ENCODE measurements around the gene GNE.
"Not testable (repeated sequence)": the region's sequence is repeated elsewhere in the genome, so short reads cannot be mapped to it uniquely, and the experiment has no call there.

GNE gene

DNA sequence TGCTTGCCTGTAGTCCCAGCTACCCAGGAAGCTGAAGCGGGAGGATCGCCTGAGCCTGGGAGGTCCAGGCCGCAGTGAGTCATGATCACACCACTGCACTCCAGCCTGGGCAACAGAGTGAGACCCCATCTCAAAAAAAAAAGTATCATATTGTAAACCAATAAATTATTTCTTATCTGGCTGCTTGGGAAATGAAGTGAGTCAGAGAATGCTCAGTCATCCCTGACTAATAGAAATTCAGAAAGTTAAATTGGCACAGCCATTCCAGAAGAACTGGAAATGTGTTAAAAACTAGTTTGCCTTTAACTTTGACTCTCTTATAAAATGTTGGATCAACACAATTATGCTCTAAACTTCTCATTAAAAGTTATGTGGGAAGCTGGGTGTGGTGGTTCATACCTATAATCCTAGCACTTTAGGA is 9.8 kb upstream of the GNE start:
- DNase-seq: no peak

DNA sequence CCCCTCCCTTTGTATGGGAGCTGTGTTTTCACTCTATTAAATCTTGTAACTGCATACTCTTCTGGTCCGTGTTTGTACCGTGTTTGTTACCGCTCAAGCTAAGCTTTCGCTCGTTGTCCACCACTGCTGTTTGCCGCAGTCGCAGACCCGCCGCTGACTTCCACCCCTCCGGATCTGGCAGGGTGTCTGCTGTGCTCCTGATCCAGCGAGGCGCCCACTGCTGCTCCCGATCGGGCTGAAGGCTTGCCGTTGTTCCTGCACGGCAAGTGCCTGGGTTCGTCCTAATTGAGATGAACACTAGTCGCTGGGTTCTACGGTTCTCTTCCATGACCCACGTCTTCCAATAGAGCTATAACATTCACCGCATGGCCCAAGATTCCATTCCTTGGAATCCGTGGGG is 6.6 kb upstream of the GNE start:
- DNase-seq: no peak

DNA sequence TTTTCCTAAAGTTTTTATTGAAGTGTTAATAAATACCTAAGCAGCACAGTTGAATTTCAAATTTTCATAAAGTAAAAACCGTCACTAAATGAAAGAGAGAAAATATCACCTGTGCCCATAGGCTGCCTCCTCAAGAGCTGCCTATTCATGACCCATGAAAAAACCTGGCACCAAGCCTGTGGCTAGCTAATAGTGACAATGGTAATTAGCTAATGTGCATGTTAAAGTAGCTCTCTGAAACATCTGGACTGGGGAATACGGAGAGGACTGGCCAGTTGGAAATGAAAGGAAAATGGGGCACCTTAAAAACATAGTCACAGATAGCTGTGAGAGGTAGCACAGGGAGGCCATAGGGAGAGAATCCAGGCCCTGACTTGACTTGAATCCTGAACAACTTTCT is 5.4 kb upstream of the GNE start:
- DNase-seq: no peak

DNA sequence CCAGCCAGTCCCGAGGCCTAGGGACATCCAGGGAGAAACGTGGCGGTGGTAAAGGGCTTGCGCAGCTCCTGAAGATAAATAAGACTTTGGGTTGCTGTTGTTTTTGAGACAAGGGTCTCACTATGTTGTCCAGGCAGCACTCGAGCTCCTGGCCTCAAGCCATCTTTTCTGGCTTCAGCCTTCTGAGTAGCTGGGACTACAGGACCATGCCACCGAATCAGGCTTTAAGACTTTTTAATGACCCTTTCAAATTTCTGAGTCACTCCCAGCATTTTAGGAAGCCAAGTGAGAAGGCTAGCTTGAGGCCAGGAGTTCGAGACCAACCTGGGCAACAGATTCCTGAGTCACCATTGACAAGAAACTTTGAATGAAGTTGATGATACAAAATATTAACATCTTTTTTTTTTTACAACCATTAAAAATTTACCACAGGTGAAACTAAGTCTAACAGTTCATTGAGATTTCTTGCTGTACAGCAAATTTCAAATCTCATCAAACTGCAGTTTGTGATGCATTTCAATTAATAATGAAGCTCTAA is 817 bp upstream of the GNE start:
- no peak for DNase-seq

DNA sequence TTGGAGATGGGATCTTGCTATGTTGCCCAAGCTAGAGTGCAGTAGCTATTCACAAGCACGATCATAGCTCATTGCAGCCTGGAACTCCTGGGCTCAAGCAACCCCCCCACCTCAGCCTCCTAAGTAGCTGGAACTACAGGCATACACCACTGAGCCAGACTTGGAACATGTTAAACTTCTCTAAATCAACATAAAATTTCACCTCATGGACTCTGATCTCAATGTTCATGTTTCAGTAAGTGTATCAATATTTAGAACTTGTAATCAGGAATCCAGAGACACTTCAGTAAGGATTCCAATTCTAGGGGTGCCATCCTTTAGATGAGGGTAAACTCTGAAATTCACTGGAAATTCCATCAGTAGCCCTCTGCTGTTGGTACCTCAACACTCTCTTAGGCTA is 6.8 kb downstream of the GNE start:
- no peak for DNase-seq

DNA sequence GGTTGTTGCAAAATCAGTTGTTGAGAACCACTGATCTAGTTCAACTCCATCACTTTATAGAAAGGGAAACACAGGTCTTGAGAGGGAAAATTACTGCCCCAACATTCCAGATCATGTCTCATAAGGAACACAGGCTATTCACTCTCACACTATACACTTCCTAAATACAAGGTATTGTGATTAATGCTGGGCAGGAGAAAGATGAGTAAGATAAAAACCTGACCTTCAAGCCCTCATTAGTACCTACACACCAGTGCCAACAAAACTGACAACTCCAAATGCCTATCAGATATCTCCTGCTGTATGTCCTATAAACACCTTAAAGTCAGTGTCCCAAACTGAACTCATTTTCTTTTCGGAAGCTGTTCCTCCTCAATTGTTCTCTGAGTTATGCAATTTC is 8.2 kb downstream of the GNE start:
- no peak for DNase-seq

DNA sequence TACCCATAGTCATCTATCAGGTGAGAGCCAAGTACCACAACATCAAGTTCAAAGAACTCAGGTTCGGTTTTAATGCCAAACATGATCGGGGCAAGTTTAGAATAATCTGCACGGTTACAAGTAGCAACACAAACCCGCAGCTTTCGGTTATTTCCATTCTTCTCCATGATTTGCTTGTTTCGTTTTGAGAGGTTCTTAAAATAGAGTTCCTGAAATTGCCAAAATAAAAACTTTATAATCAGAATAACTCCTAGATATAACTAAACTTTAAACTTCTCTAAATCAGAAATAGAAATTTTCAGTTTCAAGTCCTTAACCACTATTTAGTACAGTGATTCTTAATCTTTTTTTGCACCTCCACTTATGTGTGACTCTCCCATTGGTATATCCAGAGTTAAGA is 9.1 kb downstream of the GNE start:
- no peak for DNase-seq

DNA sequence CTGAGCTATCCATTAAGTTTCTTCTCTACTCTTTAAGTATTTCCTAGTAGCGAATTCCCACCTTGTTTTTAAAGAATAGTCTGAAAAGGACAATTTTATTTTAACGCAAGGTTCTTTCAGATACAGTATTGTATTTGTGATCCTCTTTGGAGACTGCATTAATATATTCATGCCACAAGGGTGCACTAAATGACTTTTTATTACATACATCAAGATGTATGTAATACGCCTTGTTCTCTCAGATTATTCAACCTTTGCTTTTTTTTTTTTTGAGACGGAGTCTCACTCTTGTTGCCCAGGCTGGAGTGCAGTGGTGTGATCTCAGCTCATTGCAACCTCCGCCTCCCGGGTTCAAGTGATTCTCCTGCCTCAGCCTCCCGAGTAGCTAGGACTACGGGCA is 10.2 kb downstream of the GNE start:
- peak in 1 of 2 donors; percentile 56 for DNase-seq

DNA sequence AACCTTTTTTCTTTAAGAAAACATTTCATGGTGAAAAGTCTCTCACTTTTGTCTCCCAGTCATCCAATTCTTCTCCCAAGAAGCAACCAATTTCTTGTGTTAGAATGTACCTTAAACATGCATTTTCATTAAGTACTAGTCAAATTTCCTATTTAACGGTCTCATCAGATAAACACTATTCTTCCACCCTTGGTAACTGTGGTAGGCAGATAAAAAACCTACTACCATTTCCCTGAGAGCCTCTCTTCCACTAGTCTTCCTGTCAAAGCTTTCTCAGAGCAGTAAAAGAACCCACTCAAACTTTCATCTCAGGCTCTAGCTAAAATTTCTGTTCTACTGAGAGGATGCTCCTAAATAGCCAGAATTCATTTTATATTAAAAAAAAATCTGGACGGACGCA is 10.9 kb downstream of the GNE start:
- DNase-seq: no peak

DNA sequence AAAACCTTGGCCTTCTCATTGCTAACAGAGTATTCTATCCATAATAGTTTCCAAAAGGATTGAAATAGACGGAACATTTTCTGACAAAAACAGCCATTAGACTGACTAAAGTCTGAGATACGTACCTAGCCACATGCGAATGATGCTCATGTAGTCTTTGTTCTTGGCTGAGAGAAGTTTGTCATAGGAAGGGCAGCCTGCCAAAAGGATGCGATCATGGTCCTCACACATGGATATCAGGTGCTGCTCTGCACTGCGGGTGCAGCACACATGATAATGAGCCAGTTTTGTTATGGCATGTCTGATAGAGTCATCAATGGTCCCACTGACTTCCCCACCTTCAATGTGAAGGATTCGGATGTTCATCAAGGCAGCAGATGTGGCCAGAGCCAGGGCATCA is 12.3 kb downstream of the GNE start:
- DNase-seq: no peak

DNA sequence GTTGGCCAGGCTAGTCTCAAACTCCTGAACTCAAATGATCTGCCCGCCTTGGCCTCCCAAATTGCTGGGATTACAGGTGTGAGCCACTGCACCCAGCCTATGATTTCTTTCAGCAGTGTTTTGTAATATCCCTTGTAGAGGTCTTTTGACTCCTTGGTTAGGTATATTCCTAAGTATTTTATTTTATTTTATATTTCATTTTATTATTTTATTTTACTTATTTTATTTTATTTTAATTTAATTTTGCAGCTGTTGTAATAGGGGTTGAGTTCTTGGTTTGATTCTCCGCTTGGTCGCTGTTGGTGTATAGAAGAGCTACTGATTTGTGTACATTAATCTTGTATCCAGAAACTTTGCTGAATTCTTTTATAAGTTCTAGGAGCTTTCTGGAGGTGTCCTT is 18.6 kb downstream of the GNE start:
- not testable (repeated sequence) for DNase-seq

DNA sequence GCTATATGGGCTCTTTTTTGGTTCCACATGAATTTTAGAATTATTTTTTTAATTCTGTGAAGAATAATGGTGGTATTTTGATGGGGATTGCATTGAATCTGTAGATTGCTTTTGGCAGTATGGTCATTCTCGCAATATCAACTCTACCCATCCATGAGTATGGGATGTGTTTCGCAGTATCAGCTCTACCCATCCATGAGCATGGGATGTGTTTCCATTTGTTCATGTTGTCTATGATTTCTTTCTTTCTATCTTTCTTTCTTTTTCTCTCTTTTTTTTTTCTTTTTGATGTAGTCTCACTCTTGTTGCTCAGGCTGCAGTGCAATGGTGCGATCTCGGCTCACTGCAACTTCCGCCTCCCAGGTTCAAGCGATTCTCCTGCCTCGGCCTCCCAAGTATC is 19.0 kb downstream of the GNE start:
- not testable (repeated sequence) for DNase-seq

DNA sequence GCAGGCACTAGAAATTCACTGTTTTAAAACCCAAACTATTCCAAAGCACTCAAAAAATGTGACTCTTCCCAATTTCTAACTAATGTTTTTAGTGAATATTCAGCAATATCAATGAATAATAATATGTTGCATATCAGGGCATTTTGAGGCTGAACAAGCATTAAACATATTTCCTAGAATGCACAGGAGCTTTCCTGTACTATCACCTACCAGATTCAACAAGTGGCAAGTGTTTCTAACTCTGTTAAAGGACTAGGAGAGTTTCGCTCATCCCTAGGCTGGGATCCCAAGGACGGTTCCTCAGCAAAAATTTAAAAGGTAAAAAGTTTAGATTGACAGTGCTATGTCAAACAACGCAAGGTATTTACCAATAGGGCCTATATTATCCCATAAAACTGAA is 21.0 kb downstream of the GNE start:
- DNase-seq: no peak

DNA sequence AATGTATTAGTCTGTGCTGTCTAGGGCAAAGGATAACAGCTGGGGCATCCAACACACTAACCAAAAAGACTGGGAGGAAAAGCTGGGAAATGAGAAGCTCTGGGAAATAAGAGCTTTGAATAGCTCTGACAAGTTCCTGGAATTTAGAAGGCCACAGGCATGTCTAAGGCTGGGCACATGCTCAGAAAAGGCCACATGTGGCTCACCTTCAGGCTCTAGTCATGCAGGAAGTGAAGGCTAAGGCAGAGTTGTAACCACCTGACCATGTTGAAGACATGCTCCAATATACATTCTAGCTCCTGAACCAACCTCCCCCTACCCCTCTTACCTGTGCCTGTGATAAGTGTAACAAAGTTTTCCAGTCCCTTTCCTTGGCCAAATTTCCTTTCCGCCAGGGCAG is 35.8 kb downstream of the GNE start:
- no peak for DNase-seq

DNA sequence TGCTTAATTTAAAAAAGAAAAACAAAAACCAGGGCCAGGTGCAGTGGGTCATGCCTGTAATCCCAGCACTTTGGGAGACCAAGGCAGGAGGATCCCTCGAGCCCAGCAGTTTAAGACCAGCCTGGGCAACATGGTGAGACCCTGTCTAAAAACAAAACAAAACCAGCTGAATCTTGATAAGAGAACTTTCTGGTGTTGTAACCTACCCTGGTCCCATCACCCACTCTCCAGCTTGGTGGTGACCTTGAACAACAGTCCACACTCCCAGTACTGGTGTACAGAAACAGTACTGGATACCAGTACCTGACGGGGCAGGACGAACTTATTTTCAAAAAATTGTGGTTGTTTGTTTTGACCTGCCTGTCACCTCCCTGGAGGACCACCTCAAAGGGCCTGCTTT is 36.6 kb downstream of the GNE start:
- no peak for DNase-seq

DNA sequence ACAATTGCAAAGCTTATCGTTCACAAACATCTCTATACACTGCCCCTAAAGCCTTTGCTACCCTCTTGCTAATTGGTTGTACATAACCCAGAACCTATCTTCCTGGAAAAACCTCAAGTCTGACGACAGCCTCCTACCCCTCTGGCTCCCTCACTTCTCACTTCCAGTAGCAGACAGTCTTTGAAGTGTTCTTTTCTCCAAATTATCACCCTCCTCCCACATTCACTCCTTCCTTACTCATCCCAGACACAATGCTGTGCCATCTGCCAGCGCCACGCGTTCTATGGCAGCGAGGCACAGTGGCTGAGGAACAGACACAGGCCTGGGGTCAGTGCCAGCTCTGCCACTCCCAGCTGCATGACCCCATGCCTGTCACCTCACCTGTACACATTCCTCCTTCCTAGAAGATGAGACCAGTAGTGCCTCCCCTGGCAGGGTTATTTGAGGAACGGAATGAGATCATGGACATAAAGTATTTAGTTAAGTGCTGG is 39.8 kb downstream of the GNE start:
- DNase-seq: no peak

DNA sequence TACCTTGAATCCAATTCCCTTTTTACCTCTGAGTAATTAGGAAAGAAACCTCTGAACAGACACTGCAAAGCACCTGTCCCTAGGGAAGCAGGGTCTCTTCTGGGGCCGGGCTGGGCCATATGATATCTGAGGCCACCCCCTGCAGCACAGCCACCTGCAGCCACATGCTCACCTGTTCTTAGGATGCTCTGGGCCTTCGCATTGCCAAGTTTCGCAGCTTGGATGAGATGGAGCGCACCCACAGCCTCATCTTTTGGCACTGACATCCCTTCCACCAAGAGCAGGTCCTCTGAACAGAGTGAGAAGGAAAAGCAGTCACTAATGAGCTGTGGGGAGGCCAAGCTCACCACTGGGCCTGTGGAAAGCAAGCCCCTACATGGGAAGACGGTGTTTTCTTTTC is 40.2 kb downstream of the GNE start:
- no peak for DNase-seq

DNA sequence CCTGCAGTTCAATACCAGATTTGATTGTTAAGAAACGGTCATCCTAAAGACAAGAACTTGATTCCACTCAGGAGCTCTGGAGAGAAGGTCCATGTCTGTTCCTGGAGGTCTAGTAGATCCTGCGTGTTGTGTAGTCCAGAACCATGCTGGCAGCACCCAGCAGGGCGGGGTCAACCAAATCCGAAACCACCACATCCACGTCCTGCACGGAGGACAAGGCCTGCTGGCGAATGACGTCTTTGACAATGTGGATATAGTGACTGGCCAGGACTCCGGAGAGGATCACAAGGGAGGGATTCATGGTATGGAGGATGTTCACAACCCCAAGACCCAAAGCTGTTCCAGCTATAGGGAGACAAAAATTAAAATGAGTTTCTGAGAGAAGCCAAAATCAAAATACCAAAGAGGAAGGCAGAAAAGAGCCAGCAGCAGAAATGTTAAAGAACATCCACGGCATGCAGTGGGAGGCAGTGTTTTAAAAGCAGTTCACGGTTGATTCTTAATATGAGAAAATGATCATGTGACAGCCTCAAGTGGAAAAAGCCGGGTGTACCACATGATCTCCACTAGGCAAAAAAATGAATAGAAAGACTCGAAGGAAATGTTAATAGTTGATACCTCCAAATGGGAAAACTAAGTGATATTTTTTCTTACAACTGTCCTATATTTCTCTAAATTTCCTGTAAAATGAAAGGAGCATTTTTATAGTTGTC is 40.8 kb downstream of the GNE start:
- DNase-seq: no peak

DNA sequence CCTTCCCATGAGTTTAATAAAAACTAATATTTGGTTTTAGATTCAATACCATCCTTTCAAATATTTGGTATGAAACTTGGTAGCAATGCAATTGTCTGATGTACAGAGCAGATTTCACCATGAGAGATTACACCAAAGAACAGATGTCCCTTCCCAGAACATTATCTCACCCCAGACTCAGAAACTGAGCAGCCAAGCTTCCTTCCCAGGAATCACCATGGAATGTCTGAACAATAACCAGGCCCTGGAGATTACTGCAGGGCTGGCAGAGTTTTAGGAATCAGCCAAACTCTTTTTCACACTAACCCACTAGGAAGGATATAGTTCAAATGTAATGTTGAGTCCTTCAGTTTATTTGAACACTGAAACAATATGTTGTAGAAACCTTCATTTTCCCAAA is 43.7 kb downstream of the GNE start:
- no peak for DNase-seq

DNA sequence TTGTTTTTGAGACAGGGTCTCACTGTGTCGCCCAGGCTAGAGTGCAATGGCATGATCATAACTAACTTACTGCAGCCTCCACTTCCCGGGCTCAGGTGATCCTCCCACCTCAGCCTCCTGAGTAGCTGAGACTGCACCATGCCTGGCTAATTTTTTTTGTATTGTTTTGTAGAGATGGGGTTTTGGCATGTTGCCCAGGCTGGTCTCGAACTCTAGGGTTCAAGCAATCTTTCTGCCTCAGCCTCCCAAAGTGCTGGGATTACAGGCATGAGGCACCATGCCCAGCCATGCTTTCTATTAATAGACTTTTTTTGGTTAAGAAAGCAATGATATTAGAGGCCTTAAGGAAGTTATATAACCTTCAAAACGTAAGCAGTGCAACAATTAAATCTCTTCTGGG is 44.3 kb downstream of the GNE start:
- DNase-seq: no peak

DNA sequence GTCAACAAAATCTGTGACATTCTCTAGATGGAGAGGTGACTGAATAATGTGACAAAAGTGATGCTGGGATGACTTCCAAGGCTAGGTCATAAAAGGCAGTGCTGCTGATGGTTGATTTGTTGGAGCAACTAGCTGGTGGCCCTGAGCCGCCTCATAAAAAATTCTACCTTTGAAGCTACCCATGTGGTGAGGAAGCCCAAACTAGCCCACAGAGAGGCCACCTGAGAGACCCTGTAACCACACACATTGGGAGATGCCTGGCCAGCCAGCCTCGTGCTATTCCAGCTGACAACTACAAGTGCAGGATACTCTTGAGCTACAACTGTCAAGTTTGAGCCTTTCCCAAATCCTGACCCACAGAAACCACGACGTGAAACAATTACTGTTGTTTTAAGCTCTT is 44.9 kb downstream of the GNE start:
- DNase-seq: no peak

DNA sequence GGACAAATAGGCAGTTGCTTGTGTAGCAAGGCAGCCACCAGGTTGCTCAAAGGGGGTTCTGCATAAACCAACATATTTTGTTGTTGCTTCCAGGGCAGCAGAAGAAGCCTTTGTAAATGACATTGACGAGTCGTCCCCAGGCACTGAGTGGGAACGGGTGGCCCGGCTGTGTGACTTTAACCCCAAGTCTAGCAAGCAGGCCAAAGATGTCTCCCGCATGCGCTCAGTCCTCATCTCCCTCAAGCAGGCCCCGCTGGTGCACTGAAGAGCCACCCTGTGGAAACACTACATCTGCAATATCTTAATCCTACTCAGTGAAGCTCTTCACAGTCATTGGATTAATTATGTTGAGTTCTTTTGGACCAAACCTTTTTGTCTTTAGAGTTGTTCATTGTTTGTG is 46.7 kb downstream of the GNE start:
- DNase-seq: no peak

DNA sequence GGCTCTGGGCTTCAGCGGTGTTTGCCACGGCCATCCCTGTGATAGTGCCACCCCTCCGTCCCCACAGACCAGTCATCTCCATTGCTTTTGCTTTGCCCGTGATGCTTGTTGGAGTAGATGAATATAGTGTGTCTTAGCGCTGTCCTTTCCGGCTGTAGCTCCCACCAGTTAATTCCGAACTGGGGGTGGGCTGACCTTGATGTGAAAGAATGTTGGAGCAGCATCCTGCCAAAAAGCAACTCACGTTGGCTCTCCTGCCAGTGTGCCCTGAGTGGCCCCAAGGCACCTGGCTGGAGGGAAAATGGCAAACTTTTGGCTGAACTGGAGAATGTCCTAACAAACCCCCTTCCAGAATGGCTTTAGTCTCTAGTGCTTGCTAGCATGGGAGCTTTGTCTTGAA is 47.5 kb downstream of the GNE start:
- no peak for DNase-seq

DNA sequence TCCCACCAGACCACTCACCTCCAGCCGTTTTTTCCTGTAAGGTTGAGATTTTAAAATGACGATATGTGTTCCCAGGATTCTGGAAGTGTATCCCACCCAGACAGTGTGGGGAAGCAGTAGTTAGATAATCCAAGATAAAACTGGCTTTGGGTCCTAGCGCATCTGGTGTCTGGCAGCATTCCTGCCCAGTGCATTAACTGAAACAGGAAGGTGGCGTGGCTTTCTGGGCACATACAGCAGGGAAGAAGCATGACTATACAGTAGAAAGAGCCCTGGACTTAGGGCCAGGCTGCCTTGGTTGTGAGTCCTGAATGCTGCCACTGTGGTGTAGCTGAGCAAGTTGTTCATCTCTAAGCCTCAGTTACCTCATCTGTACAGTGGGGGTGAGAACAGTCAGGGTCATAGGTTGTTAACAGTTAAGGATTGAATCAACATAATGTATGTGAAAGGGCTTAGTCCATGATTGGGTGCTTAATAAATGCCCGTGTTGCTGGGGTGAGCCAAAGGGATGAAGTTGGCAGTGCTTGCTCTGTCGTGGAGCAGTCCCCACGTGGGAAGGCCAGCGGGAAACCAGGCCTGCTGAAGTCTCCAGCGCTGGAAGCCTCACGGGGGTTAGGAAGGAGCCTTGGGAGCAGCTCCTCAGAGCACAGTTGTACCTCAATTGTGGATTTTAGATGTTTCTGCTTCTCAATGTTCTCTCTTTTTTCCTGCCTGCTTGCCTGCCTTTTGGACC is 49.6 kb downstream of the GNE start:
- DNase-seq: no peak

Data from CD4-positive, alpha-beta T cell treated with Interleukin-1 beta for 1 hour (primary cell).